ENCODE measurements around the gene TSPAN9. TPM values are rescaled to one million over a fixed set of nuclear protein-coding genes. Genes with fewer than 3 reads are reported as not detected.
A peak's percentile ranks its signal among the peaks of the same experiment; 100 is the strongest.

Gene TSPAN9
- total RNA-seq, 1 experiment from 2014 or later, result 13.4 TPM

GRCh38 chr12:3155702-3156370 is 78.7 kb downstream of the TSPAN9 start:
- H3K27ac Mint-ChIP-seq (ENCODE audit: low read depth, unreplicated experiment), result no peak overlapping the region
- ChIA-PET POLR2A (interaction anchor here (0.6 kb wide), 1 partner anchor 111 kb away, joined by 3 read pairs; no protein-coding TSS in a partner anchor), CTCF (interaction anchor here (0.6 kb wide), 1 partner anchor 1349 kb away, joined by 5 read pairs; no protein-coding TSS in a partner anchor)
- peaks cover 7% of the 10 kb centered on the region for H3K36me3 Mint-ChIP-seq (ENCODE audit: insufficient read depth, unreplicated experiment)
- intact Hi-C loops (cut with micrococcal nuclease), result no loop called here
- TF ChIP-seq CTCF (IDR thresholded peaks at IDR 0.05; ENCODE audit: unreplicated experiment), result no peak
- H3K4me1 Mint-ChIP-seq (ENCODE audit: insufficient read depth, unreplicated experiment), result peaks cover 12% of the 10 kb centered on the region
- peaks cover 8% of the 10 kb centered on the region for H3K9me3 Mint-ChIP-seq (ENCODE audit: unreplicated experiment)
- no peak overlapping the region for H3K4me3 Mint-ChIP-seq (ENCODE audit: unreplicated experiment)
- DNase-seq (ENCODE audit: unreplicated experiment), result no peak
- BruUV-seq (replicated peaks), result no TSS peak
- H3K27me3 Mint-ChIP-seq (ENCODE audit: insufficient read depth, unreplicated experiment), result no peaks in the 10 kb centered on the region

- no TSS peak for BruUV-seq (replicated peaks)
- H3K4me1 Mint-ChIP-seq (ENCODE audit: insufficient read depth, unreplicated experiment), result peaks cover 12% of the 10 kb centered on the region
- peaks cover 7% of the 10 kb centered on the region for H3K36me3 Mint-ChIP-seq (ENCODE audit: insufficient read depth, unreplicated experiment)
- no peak for DNase-seq (ENCODE audit: unreplicated experiment)
- H3K9me3 Mint-ChIP-seq (ENCODE audit: unreplicated experiment), result peaks cover 14% of the 10 kb centered on the region
- no peaks in the 10 kb centered on the region for H3K27me3 Mint-ChIP-seq (ENCODE audit: insufficient read depth, unreplicated experiment)
- H3K4me3 Mint-ChIP-seq (ENCODE audit: unreplicated experiment), result no peak overlapping the region
- ChIA-PET POLR2A (no interaction called here), CTCF (interaction anchor here (1.1 to 1.4 kb wide), 2 partner anchors 51 to 117 kb away, joined by 3 to 9 read pairs; no protein-coding TSS in a partner anchor)
- H3K27ac Mint-ChIP-seq (ENCODE audit: low read depth, unreplicated experiment), result no peak overlapping the region
- no peak for TF ChIP-seq CTCF (IDR thresholded peaks at IDR 0.05; ENCODE audit: unreplicated experiment)
- intact Hi-C loops (cut with micrococcal nuclease), result no loop called here
Observed at GRCh38 chr12:3157581-3158323, 80.6 kb downstream of the TSPAN9 start.

GRCh38 chr12:3158851-3159465 is 81.8 kb downstream of the TSPAN9 start:
- no peak overlapping the region for H3K27ac Mint-ChIP-seq (ENCODE audit: low read depth, unreplicated experiment)
- no TSS peak for BruUV-seq (replicated peaks)
- intact Hi-C loops (cut with micrococcal nuclease), result no loop called here
- H3K36me3 Mint-ChIP-seq (ENCODE audit: insufficient read depth, unreplicated experiment), result peaks cover 7% of the 10 kb centered on the region
- H3K9me3 Mint-ChIP-seq (ENCODE audit: unreplicated experiment), result peaks cover 14% of the 10 kb centered on the region
- H3K4me1 Mint-ChIP-seq (ENCODE audit: insufficient read depth, unreplicated experiment), result peaks cover 12% of the 10 kb centered on the region
- ChIA-PET CTCF (interaction anchor here (0.5 to 1.4 kb wide), 2 partner anchors 116 to 523 kb away, joined by 3 to 9 read pairs; no protein-coding TSS in a partner anchor), POLR2A (interaction anchor here (0.7 kb wide), 1 partner anchor 12 kb away, joined by 3 read pairs; no protein-coding TSS in a partner anchor)
- DNase-seq (ENCODE audit: unreplicated experiment), result no peak
- H3K4me3 Mint-ChIP-seq (ENCODE audit: unreplicated experiment), result no peak overlapping the region
- TF ChIP-seq CTCF (IDR thresholded peaks at IDR 0.05; ENCODE audit: unreplicated experiment), result no peak
- no peaks in the 10 kb centered on the region for H3K27me3 Mint-ChIP-seq (ENCODE audit: insufficient read depth, unreplicated experiment)

- ChIA-PET CTCF (no interaction called here), POLR2A (no interaction called here)
- peak; percentile 17 for DNase-seq (ENCODE audit: unreplicated experiment)
- H3K9me3 Mint-ChIP-seq (ENCODE audit: unreplicated experiment), result peaks cover 14% of the 10 kb centered on the region
- H3K36me3 Mint-ChIP-seq (ENCODE audit: insufficient read depth, unreplicated experiment), result peaks cover 7% of the 10 kb centered on the region
- H3K4me1 Mint-ChIP-seq (ENCODE audit: insufficient read depth, unreplicated experiment), result peaks cover 12% of the 10 kb centered on the region
- intact Hi-C loops (cut with micrococcal nuclease), result no loop called here
- H3K27me3 Mint-ChIP-seq (ENCODE audit: insufficient read depth, unreplicated experiment), result no peaks in the 10 kb centered on the region
- H3K4me3 Mint-ChIP-seq (ENCODE audit: unreplicated experiment), result no peak overlapping the region
- BruUV-seq (replicated peaks), result no TSS peak
- TF ChIP-seq CTCF (IDR thresholded peaks at IDR 0.05; ENCODE audit: unreplicated experiment), result no peak
- no peak overlapping the region for H3K27ac Mint-ChIP-seq (ENCODE audit: low read depth, unreplicated experiment)
Observed at GRCh38 chr12:3160081-3160480, 82.9 kb downstream of the TSPAN9 start.

All from MCF 10A (cell line).